ENCODE results near the gene SLC24A3.

The SLC24A3 gene

GRCh38 chr20:19765266-19765665 is 552.8 kb downstream of the SLC24A3 start:
- no peak for DNase-seq (ENCODE audit: low spot score)
- peaks cover 8% of the 10 kb centered on the region for H3K27me3 Mint-ChIP-seq (ENCODE audit: low read depth)
- H3K27ac Mint-ChIP-seq, result no peak overlapping the region
- no peak overlapping the region for H3K4me3 Mint-ChIP-seq
- H3K36me3 Mint-ChIP-seq (ENCODE audit: low read depth), result no peaks in the 10 kb centered on the region
- no peaks in the 10 kb centered on the region for H3K9me3 Mint-ChIP-seq
- H3K4me1 Mint-ChIP-seq (ENCODE audit: low read depth), result no peaks in the 10 kb centered on the region

- H3K27me3 Mint-ChIP-seq (ENCODE audit: low read depth), result peaks cover 2% of the 10 kb centered on the region
- no peak overlapping the region for H3K27ac Mint-ChIP-seq
- H3K4me3 Mint-ChIP-seq, result no peak overlapping the region
- no peak for DNase-seq (ENCODE audit: low spot score)
- no peaks in the 10 kb centered on the region for H3K9me3 Mint-ChIP-seq
- no peaks in the 10 kb centered on the region for H3K36me3 Mint-ChIP-seq (ENCODE audit: low read depth)
- H3K4me1 Mint-ChIP-seq (ENCODE audit: low read depth), result no peaks in the 10 kb centered on the region
Observed at GRCh38 chr20:19765913-19766312, 553.5 kb downstream of the SLC24A3 start.

GRCh38 chr20:19767070-19767469 is 554.6 kb downstream of the SLC24A3 start:
- Mint-ChIP-seq H3K9me3 (no peaks in the 10 kb centered on the region), H3K36me3 (ENCODE audit: low read depth) (no peaks in the 10 kb centered on the region), H3K4me3 (no peak overlapping the region), H3K27ac (no peak overlapping the region), H3K4me1 (ENCODE audit: low read depth) (no peaks in the 10 kb centered on the region), H3K27me3 (ENCODE audit: low read depth) (no peaks in the 10 kb centered on the region)
- DNase-seq (ENCODE audit: low spot score), result no peak

DNA sequence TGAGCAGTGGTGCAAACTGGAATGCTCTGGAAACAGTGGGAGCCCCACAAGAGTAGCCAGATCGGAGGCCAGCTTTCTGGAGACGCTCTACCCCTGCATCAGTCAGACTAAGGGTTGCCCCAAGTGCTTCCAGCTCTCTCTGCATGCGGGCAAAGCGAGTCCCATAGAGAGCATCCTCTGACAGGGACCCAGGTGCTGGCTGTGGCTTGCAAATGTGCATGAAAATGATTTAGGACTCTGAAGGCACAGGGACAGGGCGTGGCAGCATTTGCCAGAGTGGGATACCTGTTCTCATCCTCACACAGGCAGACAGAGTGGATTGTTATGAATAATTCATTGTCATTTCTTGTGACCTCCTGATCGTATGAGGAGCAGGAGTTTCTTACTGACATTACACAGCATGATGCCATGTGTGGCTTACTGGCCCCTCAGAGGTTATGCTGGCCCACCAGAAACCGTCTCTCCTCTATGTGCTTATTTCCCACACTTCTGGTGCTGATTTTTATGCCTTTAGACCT is 555.9 kb downstream of the SLC24A3 start:
- Mint-ChIP-seq H3K27me3 (ENCODE audit: low read depth) (no peaks in the 10 kb centered on the region), H3K4me3 (no peak overlapping the region), H3K4me1 (ENCODE audit: low read depth) (no peaks in the 10 kb centered on the region), H3K36me3 (ENCODE audit: low read depth) (no peaks in the 10 kb centered on the region), H3K27ac (no peak overlapping the region), H3K9me3 (no peaks in the 10 kb centered on the region)
- no peak for DNase-seq (ENCODE audit: low spot score)

DNA sequence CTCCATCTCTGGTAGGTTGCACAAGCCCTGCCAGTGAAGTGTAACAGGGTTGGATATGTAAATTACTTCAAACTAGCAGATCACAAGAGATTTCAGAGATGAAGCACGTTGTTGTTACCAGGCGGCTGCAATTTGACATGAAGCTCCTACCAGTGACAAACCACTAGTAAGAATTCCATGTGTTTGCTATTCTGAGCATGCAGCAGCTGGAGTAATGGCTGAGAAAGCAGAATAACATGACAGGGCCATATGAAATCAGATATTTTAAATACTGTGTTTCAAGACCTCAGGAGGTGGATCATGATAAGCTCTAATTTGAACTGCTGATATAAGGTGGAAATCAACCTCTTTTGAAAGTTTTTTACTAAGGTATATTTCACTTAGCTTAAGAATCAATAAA is 557.1 kb downstream of the SLC24A3 start:
- Mint-ChIP-seq H3K4me1 (ENCODE audit: low read depth) (no peaks in the 10 kb centered on the region), H3K36me3 (ENCODE audit: low read depth) (no peaks in the 10 kb centered on the region), H3K27ac (no peak overlapping the region), H3K9me3 (no peaks in the 10 kb centered on the region), H3K4me3 (no peak overlapping the region), H3K27me3 (ENCODE audit: low read depth) (peaks cover 2% of the 10 kb centered on the region)
- DNase-seq (ENCODE audit: low spot score), result no peak

DNA sequence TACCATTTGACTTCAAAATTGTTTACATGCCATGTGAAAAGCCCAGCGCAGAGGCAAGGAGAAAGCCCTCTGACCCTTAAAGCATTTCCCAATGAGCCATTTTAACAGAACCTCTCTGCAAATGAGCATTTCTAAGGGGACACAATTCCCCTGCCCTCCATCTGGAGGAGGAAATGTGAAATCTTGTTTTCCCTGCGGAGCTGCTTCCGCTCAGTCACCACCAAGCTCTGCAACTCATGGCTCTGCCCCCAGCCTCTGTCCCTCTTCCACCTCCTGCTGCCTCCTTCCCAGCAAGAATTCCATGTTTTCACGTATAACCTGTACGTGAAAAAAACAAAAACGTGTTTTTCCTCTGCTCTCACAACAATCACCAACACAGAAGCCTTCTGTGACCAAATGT is 557.9 kb downstream of the SLC24A3 start:
- Mint-ChIP-seq H3K36me3 (ENCODE audit: low read depth) (no peaks in the 10 kb centered on the region), H3K4me1 (ENCODE audit: low read depth) (no peaks in the 10 kb centered on the region), H3K4me3 (no peak overlapping the region), H3K27me3 (ENCODE audit: low read depth) (peaks cover 2% of the 10 kb centered on the region), H3K9me3 (no peaks in the 10 kb centered on the region), H3K27ac (no peak overlapping the region)
- DNase-seq (ENCODE audit: low spot score), result no peak

DNA sequence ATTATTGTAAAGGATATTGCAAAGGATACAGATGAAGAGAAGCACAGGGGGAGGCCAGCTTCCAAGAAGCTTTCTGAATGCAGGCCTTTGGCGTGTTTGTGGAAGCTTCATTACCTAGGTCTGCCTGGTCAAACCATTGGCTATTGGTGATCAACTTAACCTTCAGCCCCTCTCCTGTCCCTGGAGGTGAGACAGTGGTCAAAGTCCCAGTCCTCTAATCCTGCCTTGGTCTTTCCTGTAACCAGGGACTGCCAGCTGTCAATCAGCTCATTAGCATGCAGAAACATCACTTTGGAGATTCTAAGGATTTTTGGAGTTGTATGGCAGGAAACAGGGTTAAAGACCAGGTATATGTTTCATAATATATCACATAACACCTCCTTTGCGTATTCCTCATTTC is 558.6 kb downstream of the SLC24A3 start:
- Mint-ChIP-seq H3K9me3 (no peaks in the 10 kb centered on the region), H3K27me3 (ENCODE audit: low read depth) (peaks cover 2% of the 10 kb centered on the region), H3K4me3 (no peak overlapping the region), H3K4me1 (ENCODE audit: low read depth) (no peaks in the 10 kb centered on the region), H3K27ac (no peak overlapping the region), H3K36me3 (ENCODE audit: low read depth) (no peaks in the 10 kb centered on the region)
- DNase-seq (ENCODE audit: low spot score), result no peak
